ENCODE measurements around the gene MAT2B. TPM values are rescaled to one million over a fixed set of nuclear protein-coding genes. Genes with fewer than 3 reads are reported as not detected.

The MAT2B gene
- total and polyA plus RNA-seq, 2 of the 8 experiments (the other 6 are each of a cell fraction or from before 2014, with no cell fraction given) = 33.9 to 65.2 TPM

GRCh38 chr5:163551156-163551555 is 45.7 kb downstream of the MAT2B start:
- Histone ChIP-seq H2AK5ac (ENCODE audit: low read depth, low read length) (no peak overlapping the region), H3K23ac (ENCODE audit: insufficient read length) (no peak overlapping the region), H3K79me2 (ENCODE audit: control insufficient read depth in 1 of 2, insufficient read depth in 2 of 2, low read length in 2 of 2) (no peaks in the 10 kb centered on the region), H4K91ac (replicated peaks; ENCODE audit: insufficient read length, low read length) (no peak overlapping the region), H3K9me3 (ENCODE audit: insufficient read depth in 2 of 2, low read depth in 1 of 2, low read length in 1 of 2) (no peaks in the 10 kb centered on the region), H3K36me3 (ENCODE audit: control insufficient read depth in 2 of 4, insufficient read depth in 4 of 4, low read length in 3 of 4) (no peaks in the 10 kb centered on the region), H3K27ac (ENCODE audit: low read depth, low read length) (no peak overlapping the region), H3K4ac (replicated peaks; ENCODE audit: insufficient read length, low read depth, low read length) (no peak overlapping the region), H2AFZ (ENCODE audit: low read length) (no peak overlapping the region), H3K4me1 (replicated peaks in 1 of 4; ENCODE audit: control insufficient read depth in 3 of 4, insufficient read depth in 4 of 4, low read length in 3 of 4) (peaks cover 0 to 3% (median 0%) of the 10 kb centered on the region in 4 experiments; a peak in 1 of 7 replicates), H3K9ac (replicated peaks in 1 of 4; ENCODE audit: extremely low read depth in 1 of 4, low read depth in 3 of 4, low read length in 3 of 4) (no peak overlapping the region), H2BK20ac (ENCODE audit: low read length) (no peak overlapping the region), H3K79me1 (ENCODE audit: low read depth, low read length) (no peaks in the 10 kb centered on the region), H3K23me2 (ENCODE audit: low read depth, low read length) (no peaks in the 10 kb centered on the region), H3K27me3 (replicated peaks in 1 of 4; ENCODE audit: control insufficient read depth in 3 of 4, extremely low read depth in 1 of 4, insufficient read depth in 3 of 4, low read length in 3 of 4) (no peaks in the 10 kb centered on the region), H2BK15ac (ENCODE audit: low read length) (no peak overlapping the region), H3K56ac (replicated peaks; ENCODE audit: insufficient read length, low read depth, low read length) (peak overlapping the region; percentile 84), H2BK120ac (replicated peaks; ENCODE audit: low read depth, low read length) (no peak overlapping the region), H2BK5ac (ENCODE audit: low read depth, low read length) (no peak overlapping the region), H2BK12ac (ENCODE audit: low read depth, low read length) (no peak overlapping the region), H3K14ac (ENCODE audit: insufficient read length) (no peak overlapping the region), H3K18ac (ENCODE audit: extremely low read depth, low read length) (no peak overlapping the region), H4K8ac (ENCODE audit: extremely low read depth, insufficient read depth, low read length) (no peak overlapping the region), H3K4me2 (ENCODE audit: insufficient read depth in 1 of 2, low read depth in 2 of 2, low read length in 2 of 2) (no peak overlapping the region), H4K20me1 (replicated peaks in 1 of 2; ENCODE audit: control insufficient read depth in 1 of 2, insufficient read depth in 2 of 2, low read length in 2 of 2) (no peaks in the 10 kb centered on the region), H4K5ac (ENCODE audit: insufficient read length, low read depth, low read length) (no peak overlapping the region), H3K4me3 (ENCODE audit: extremely low read depth in 1 of 4, insufficient read depth in 2 of 4, low read depth in 3 of 4, low read length in 4 of 4) (no peak overlapping the region)
- TF ChIP-seq NANOG (IDR thresholded peaks at IDR 0.05; ENCODE audit: insufficient read depth, low read depth, low read length, poor library complexity, severe bottlenecking) (no peak), PHF8 (conservative IDR thresholded peaks at IDR 0.05; ENCODE audit: low read depth, low read length) (no peak), TAF1 (IDR thresholded peaks at IDR 0.05; ENCODE audit: low read depth, low read length) (no peak), YY1 (IDR thresholded peaks at IDR 0.05; ENCODE audit: low read depth, low read length) (no peak), SP2 (IDR thresholded peaks at IDR 0.05; ENCODE audit: low read length) (no peak), TCF12 (IDR thresholded peaks at IDR 0.05; ENCODE audit: low read depth, low read length) (no peak)
- no peak for FAIRE-seq
- WGBS, 2 experiments (ENCODE audit: extremely low coverage in 1 of 2, insufficient coverage in 1 of 2, insufficient read length in 1 of 2, insufficient replicate concordance in 2 of 2, low coverage in 1 of 2, low lambda C conversion rate in 2 of 2, missing lambda C conversion rate in 1 of 2) = 92% methylated on average over 3 of the region's 3 CpGs; no CpG with 5 or more reads in 1 of the 2 experiments
- DNase-seq (ENCODE audit: low read depth in 1 of 2, low spot score in 2 of 2) = no peak
- ChIA-PET CTCF (ENCODE audit: partially characterized antibody) (interaction anchor here (0.7 to 0.8 kb wide), 2 partner anchors 13 to 23 kb away, joined by 3 read pairs; no protein-coding TSS in a partner anchor), POLR2A (ENCODE audit: partially characterized antibody) (interaction anchor here (1.5 kb wide), 1 partner anchor 49 kb away, joined by 4 read pairs; no protein-coding TSS in a partner anchor)
